NCI-H460 (cell line): ENCODE measurements around the gene THADA. TPM values are rescaled to one million over a fixed set of nuclear protein-coding genes. Genes with fewer than 3 reads are reported as not detected.
"Not testable (repeated sequence)": the region's sequence is repeated elsewhere in the genome, so short reads cannot be mapped to it uniquely, and the experiment has no call there.

Source experiments
- DNase-seq: peaks from one replicate; pipeline ENCODE4 v3.0.0-alpha.2; 2016; ENCODE audit warnings: low read depth; ENCODE audit errors: extremely low read depth
- total RNA-seq: library from RNA; depleted of rRNA; stranded (reverse); fragments of >200 nt; shearing (Covaris generic); gene quantifications from 2 replicates; pipeline ENCODE4 v1.2.3, GENCODE V29; 2014

Gene THADA
- total RNA-seq, 1 experiment from 2014 or later, result 27.9 TPM

GRCh38 chr2:43292851-43293743 lies 302.7 kb downstream of the THADA start:
- DNase-seq, result no peak

- DNase-seq, result no peak
Measured at GRCh38 chr2:43292297-43292696, 303.5 kb downstream of the THADA start.

- no peak for DNase-seq
Measured at GRCh38 chr2:43289331-43289730, 306.5 kb downstream of the THADA start.

GRCh38 chr2:43288417-43289305 lies 307.2 kb downstream of the THADA start:
- DNase-seq, result no peak

DNA sequence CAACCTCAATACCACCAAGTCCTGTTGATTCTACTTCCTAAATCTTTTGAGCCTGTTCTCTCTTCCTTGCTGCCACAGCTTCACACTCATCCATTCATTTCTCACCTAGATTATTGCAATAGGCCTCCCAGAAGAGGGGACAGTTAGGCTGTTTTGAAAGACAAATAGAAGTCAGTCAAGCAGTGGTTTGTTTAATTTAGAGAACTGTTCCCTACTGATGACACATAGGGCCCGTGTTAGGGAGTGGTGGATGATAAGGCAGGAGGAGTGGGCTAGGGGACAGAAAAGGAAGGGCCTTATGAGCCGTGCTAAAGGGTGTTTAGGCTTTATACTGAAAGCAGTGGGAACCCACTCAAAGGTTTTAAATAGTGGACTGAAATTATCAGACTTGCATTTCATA lies 309.9 kb downstream of the THADA start:
- no peak for DNase-seq

DNA sequence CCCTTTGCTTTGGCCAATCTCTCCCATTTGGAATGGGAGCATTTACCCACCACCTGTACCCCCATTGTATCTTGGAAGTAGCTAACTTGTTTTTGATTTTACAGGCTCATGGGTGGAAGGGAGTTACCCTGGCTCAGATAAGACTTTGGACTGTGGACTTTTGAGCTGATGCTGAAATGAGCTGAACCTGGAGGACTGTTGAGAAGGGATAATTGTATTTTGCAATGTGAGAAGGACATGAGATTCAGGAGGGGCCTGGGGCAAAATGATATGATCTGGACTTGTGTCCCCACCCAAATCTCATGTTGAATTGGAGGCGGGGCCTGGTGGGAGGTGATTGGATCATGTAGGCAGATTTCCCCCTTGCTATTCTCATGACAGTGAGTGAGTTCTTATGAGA lies 310.9 kb downstream of the THADA start:
- DNase-seq, result no peak

DNA sequence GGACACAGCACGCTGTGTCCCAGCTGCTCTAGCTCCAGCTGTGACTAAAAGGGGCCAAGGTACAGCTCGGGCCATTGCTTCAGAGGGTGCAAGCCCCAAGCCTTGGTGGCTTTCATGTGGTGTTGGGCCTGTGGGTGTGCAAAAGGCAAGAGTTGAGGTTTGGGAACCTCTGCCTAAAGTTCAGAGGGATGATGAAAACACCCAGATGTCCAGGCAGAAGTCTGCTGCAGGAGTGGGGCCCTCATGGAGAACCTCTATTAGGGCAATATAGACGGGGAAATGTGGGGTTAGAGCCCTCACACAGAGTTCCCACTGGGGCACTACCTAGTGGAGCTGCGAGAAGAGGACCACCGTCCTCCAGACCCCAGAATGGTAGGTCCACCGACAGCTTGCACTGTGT lies 311.5 kb downstream of the THADA start:
- not testable (repeated sequence) for DNase-seq

DNA sequence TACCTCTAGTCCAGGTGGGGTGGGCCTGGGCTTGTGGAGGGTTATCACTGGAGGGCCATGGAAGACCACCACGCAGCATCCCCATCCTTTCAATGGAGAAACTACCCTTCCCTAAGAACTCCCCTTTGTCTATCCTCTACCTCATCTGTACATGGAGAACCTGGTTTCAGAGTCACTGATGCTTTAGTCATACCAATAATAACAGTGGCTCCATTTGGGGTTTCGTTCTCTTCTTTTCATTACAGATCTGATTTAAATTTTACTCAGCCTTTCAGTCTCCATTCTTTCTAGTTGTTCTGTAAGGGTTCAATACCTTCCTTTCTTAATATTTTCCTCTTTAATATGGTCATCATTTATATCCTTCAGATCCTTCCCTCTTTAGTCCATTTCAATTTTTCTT lies 314.8 kb downstream of the THADA start:
- DNase-seq, result no peak

DNA sequence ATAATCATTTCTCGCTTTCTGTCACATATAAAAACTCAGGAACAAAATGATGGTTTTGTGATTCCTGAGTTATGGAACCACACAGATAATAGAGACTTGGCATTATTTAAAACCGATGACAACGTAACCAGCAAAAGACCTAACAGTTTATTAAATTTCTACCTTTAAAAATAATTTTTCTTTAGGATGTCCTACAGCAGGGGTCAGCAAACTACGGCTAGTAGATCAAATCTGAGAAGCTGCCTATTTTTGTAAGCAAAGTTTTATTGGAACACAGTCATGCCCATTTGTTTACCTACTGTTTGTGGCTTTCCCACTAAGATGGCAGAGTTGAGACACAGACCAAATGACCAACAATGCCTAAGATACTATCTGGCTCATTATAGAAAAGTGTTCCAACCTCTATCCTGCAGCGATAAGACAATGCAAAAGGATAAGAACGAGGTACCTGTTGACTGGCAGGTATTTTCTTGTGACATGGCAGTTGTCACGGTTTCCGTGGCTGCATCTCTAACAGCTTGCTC lies 316.5 kb downstream of the THADA start:
- no peak for DNase-seq

DNA sequence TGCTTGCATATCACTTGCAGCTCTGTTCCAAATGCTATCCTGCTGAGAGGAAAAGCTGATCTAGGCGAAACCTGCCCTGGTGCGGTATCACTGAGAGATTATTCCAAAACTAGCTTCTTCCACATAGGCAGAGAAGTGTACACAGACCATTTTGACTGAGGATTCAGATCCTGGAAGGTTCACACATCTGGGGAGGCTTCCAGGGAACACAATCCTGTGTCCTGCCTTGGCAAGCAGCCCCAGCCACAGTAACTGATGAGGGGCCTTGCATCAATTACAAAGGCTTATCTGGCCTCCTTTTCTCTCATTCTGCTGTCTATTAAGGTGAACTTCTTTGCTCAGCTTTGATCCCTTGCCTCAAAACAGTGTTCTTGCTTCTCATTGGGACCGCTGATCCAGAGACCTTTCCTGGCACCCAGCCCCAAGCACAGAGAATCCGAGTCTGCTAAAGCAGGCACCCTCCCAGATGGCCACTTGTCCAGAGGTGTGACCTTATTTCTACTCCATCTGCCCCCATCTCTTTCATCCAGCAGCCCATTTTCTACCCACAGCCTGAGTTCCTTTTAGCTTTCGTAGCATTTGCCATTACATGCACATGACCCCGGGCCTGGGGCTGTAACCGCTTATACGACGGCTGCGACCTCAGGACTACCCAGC lies 317.1 kb downstream of the THADA start:
- DNase-seq, result no peak

DNA sequence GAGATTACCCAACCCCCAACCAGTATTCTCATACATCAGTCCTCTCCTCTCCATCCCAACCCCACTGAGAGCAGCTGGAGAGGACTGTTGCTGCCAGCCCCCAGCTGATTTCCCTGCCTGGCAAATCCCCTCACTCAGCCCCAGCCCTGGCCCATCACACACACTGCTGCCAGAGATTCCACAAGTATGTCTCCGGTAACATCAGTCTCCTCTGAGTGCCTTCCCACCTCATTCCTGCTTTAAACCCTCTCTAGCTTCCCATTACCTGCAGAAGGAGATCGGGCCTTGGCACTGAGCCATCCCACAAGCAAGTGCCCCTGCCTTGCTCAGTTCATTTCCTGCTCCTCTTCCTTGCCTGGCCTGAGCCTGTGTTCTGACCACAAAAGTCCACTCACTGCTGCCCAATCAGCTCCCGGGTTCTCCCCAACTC lies 318.9 kb downstream of the THADA start:
- DNase-seq, result no peak

DNA sequence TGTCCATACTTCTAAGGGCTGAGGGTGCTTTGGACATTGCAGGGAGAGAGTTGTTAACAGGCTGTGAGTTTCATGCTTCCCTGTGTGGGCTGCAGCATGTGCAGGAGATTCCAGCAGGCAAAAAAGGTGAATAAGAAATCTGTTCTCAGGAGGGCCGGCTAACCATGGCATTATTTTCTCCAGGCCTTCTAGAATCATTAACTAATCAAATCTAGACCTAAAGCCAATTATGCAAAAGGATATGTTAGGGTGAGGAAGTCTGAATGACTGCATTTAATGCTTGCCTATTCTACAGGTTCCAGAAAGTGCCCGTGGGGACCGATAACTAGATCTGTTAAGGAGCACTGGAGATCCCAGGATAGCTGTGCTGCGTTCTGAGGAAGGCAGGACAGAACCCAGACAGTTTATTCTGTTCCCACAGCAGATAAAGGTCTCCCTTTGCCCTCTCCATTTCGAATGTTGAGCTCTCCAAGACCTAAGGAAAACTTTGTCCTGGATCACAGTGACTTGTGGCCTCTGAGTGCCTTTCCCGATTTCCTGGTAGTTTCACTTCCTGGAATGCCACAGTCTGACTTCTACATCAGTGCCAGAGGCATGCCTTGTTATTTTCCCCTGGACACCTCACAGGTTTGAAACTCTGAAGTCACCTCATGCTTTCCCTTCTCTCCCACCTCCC lies 319.4 kb downstream of the THADA start:
- no peak for DNase-seq

DNA sequence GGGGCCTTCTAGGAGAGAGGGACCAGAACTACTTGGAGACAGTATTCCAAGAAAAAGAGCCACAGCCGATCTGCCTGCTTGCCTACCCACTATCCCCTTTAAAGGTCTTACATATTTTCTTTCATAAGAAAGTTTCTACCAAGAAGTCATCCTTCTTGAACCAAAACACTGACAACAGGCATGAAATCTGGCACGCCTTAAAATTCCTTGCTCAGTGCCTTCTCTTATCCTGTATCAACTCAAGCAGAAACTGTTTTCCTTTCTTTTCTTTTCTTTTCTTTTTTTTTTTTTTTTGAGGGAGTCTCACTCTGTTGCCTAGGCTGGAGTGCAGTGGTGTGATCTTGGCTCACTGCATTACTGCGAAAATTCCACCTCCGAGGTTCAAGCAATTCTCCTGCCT lies 321.1 kb downstream of the THADA start:
- no peak for DNase-seq

DNA sequence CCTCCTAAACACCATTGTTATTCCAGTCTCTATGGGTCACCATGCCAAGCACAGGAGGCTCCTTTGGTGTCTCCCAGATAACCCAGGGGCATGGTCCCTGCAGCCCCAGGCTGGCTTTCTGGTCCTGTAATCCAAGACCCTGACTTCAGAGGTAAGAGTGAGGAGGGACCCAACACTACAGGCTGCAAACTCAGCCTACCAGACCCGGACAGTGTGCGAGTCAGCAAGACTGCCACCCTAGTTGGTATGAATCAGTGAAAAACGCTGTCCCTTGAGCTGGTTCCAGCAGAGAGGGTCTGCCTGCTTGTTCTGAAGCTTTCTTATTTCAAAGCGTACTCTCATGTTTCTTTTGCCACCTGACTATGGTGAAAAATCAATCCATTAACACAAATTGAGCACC lies 321.8 kb downstream of the THADA start:
- no peak for DNase-seq

DNA sequence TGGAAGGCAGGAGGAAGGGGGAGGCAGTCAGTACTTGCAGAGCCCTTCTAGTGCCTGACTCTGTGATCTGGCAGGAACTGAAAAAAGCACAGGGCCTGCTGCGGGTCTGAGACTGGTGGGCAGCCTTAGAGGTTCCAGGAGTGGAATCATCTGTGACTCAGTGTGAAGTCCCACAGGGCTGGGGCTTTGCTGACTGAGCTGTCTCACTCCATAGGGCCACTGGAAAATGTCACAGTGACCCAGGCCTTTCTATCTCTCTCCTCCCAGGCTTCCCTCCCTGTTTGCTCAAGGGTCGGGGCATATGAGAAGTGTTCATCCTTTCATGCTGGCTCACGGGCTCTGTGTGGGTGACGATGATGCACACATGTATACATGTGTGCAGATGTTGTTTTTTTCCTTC lies 322.3 kb downstream of the THADA start:
- no peak for DNase-seq

DNA sequence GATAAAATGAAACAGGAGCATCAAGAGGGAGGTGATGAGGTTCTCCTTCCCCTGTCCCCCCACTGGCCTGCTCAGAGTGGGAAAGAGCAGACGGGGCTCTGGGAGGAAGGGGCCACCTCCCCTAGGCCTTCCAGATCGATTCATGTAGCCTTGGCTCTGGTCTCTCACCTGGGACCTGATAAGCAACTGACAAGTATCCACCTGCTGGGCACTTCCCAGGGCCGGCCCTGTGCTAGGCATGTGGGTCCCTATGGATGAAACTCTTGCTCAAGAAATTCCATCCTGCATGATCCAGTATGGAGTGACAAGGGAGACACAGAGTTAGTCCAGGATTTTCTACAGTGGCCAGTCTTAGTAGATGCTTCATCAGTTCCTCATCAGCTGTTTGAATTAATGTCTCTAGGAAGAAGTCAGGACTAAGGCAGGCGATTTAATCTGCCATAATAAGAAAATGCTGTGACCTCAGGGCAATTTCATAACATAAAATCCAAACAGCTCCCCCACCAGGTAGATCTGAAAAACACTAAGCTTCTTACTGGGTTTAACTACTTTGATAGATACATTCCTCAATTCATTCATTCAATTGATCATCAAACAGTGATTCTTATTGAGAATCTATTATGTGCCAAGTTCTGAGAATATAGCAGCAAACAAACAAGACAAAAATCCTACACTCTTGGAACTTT lies 324.8 kb downstream of the THADA start:
- no peak for DNase-seq

DNA sequence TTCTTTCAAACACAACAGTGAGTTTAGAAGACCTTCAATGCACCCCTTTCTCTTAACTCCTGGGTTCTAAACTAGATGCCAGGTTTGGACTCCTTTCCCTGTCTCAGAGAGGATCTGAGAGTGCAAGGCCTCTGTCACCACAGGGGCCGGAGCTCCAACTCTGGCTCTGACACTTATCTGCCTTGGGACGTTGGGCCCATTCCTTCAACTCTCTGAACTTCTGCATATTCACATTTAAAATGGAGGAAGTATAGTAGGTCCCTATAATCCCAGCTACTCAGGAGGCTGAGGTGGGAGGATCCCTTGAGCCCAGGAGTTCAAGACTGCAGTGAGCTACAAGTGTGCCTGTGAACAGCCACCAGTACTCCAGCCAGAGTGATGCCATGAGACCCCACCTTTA lies 325.4 kb downstream of the THADA start:
- no peak for DNase-seq

DNA sequence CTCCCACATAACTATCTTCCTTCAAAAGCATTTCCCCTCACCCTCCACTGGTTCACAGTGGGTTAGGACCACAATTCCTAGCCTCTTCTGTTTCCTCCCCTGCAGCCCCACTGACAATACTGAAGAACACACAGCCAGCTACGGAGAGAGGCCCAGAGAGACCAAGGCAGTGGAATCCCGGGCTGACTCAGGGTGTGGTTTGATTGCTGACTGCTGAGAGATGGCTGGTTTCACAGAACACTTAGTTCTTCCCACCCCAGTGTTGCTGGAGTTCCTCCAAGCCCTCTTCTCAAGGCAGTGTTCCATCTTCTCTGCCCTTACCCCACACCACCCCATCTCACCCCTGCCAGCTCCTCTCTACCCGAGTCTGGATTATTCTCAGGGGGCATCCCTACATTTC lies 326.1 kb downstream of the THADA start:
- no peak for DNase-seq

- DNase-seq, result no peak
Measured at GRCh38 chr2:43269074-43269572, 326.7 kb downstream of the THADA start.
